Activated CD4-positive, alpha-beta T cell treated with anti-CD3 and anti-CD28 coated beads, Interleukin-2, amount 10 ng/mL, durations not matched to agents 7 days and 5 days (primary cell): ENCODE data around the gene ANKRD36B. TPM values are rescaled to one million over a fixed set of nuclear protein-coding genes. Genes with fewer than 3 reads are reported as not detected.
"Not testable (repeated sequence)": the region's sequence is repeated elsewhere in the genome, so short reads cannot be mapped to it uniquely, and the experiment has no call there.

Experiments used
- CTCF ChIA-PET: fragments of 350-600 bp; sonication (Branson Sonifier 250); formaldehyde crosslinking; loops from one replicate; lab custom pipeline; 2021; ENCODE audit warnings: antibody characterized with exemption; lab: Charles Lee
- POLR2A ChIA-PET: fragments of 350-600 bp; sonication (Branson Sonifier 250); formaldehyde crosslinking; loops from one replicate; lab custom pipeline; 2021; ENCODE audit warnings: antibody characterized with exemption; lab: Charles Lee
- DNase-seq: peaks from one replicate; pipeline ENCODE4 v3.0.0-alpha.2; 2020
- H3K27ac Mint-ChIP-seq: one replicate; pipeline ENCODE4 v1.8.0; 2021; ENCODE audit warnings: mild to moderate bottlenecking, moderate library complexity, mixed read lengths
- H3K27me3 Mint-ChIP-seq: one replicate; pipeline ENCODE4 v1.8.0; 2021; ENCODE audit warnings: mixed read lengths
- H3K36me3 Mint-ChIP-seq: one replicate; pipeline ENCODE4 v1.8.0; 2021; ENCODE audit warnings: low read depth, mixed read lengths
- H3K4me1 Mint-ChIP-seq: one replicate; pipeline ENCODE4 v1.8.0; 2021; ENCODE audit warnings: mixed read lengths
- H3K4me3 Mint-ChIP-seq: one replicate; pipeline ENCODE4 v1.8.0; 2021; ENCODE audit warnings: mild to moderate bottlenecking, moderate library complexity, mixed read lengths
- H3K9me3 Mint-ChIP-seq: one replicate; pipeline ENCODE4 v1.8.0; 2021; ENCODE audit warnings: mixed read lengths
- total RNA-seq, 2 experiments: library from RNA; stranded (reverse); gene quantifications; one replicate each; pipeline ENCODE4 v1.2.3, GENCODE V29; 2021

Gene ANKRD36B
- total RNA-seq, 2 experiments from 2014 or later: 47.5 to 55.1 TPM

GRCh38 chr2:97523816-97524215, 65.9 kb downstream of the ANKRD36B start:
- H3K27me3 Mint-ChIP-seq, H3K4me3 Mint-ChIP-seq, H3K9me3 Mint-ChIP-seq, CTCF ChIA-PET, DNase-seq, H3K4me1 Mint-ChIP-seq, H3K27ac Mint-ChIP-seq, POLR2A ChIA-PET: not testable (repeated sequence)
- peaks cover 27% of the 10 kb centered on the region for H3K36me3 Mint-ChIP-seq

DNA sequence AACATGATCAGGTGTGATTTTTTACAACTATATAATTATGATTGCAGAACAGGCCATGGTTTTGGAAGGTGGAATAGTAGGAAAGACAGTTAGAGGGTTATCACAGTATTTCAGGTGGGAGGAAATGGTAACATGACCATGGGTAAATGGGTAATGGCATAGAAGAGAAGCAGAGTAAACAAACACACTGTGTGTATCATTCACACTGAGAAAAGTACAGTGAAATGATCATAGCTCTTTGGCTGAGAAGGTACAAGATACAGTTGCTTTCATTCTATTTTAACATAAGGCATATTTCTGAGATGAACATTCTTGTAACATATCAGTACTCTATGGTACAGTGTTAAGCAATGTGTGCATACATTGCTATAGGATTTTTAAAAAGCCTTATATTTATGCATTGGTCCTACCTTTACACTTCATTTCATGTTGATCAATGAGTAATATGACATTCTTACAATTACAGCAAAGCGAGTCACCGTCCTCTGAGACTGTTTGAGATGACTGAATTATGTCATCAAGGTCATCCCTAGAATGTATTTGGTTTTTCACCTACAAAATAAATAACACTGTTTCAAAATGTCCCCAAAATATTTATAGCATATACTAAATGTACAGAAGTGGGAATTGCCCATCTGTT, 66.6 kb downstream of the ANKRD36B start:
- H3K4me3 Mint-ChIP-seq, H3K9me3 Mint-ChIP-seq, POLR2A ChIA-PET, CTCF ChIA-PET, H3K4me1 Mint-ChIP-seq, DNase-seq, H3K27me3 Mint-ChIP-seq, H3K27ac Mint-ChIP-seq: not testable (repeated sequence)
- H3K36me3 Mint-ChIP-seq: peaks cover 25% of the 10 kb centered on the region

DNA sequence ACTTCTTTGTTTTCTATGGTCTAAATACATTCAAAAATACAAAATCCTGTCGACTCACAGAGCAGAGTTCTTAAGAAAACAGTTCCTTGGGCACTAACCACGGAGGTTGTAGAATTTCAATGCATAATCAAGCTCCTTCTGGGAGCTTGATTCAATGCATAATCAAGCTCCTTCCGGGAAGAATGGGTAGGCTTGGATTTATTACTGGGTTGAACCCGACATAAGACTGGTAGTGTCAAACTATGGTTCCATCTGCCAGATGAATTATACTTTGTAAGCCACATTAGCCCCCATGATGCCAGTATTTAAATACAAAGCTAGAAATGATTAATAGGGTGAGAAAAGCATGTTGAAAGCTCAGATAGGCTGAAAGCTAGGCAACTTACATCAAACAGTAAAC, 94.0 kb downstream of the ANKRD36B start:
- H3K9me3 Mint-ChIP-seq, DNase-seq, H3K27me3 Mint-ChIP-seq, H3K4me1 Mint-ChIP-seq, POLR2A ChIA-PET, H3K36me3 Mint-ChIP-seq, CTCF ChIA-PET, H3K27ac Mint-ChIP-seq, H3K4me3 Mint-ChIP-seq: not testable (repeated sequence)

DNA sequence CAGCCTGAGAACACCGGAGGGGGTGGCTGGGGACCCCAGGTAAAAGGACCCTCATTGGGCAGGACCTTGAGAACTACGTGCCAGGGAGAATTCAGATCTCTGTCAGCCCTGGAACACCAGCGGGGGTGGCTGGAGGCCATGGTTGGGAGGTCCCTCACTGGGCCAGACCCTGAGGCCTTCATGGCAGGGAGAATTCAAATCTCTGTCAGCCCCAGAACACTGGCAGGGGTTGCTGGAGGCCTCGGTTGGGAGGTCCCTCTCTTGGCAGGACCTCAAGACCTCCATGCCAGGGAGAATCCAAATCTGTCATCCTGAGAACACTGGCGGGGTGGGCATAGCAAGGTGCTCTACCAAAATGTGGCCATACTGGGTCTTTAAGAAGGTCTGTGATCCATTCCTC, 99.5 kb downstream of the ANKRD36B start:
- CTCF ChIA-PET, H3K9me3 Mint-ChIP-seq, H3K4me1 Mint-ChIP-seq, H3K27ac Mint-ChIP-seq, H3K27me3 Mint-ChIP-seq, H3K36me3 Mint-ChIP-seq, H3K4me3 Mint-ChIP-seq, POLR2A ChIA-PET: not testable (repeated sequence)
- peak; percentile 5 for DNase-seq

Other genes with a start within 250 kb of the ANKRD36B start
- 100 to 1,000 TPM; 183 to 196 TPM for gene COX5B, start 56.2 kb upstream of the ANKRD36B start, total RNA-seq
- gene ACTR1B, start 74.2 kb upstream of the ANKRD36B start, total RNA-seq: 10 to 100 TPM; 62.9 to 68.3 TPM
- 1 to 10 TPM; 7.2 to 7.4 TPM for gene C2orf92, start 79.8 kb upstream of the ANKRD36B start, total RNA-seq
- 100 to 1,000 TPM; 302 to 337 TPM for gene ZAP70, start 123.7 kb upstream of the ANKRD36B start, total RNA-seq